Stimulated activated naive CD8-positive, alpha-beta T cell treated with anti-CD3 and anti-CD28 coated beads, Interleukin-15, Interleukin-2, amounts not matched to agents 100 ng/mL and 50 ng/mL, for 24 hours (primary cell): ENCODE data around the gene PLEKHA1.

Experiments
- H3K27ac Mint-ChIP-seq: one replicate; pipeline ENCODE4 v1.8.0; 2021; ENCODE audit warnings: mild to moderate bottlenecking, mixed read lengths
- H3K27me3 Mint-ChIP-seq: one replicate; pipeline ENCODE4 v1.8.0; 2021; ENCODE audit warnings: mixed read lengths
- H3K36me3 Mint-ChIP-seq: one replicate; pipeline ENCODE4 v1.8.0; 2021; ENCODE audit warnings: low read depth, mixed read lengths
- H3K4me1 Mint-ChIP-seq: one replicate; pipeline ENCODE4 v1.8.0; 2021; ENCODE audit warnings: low read depth, mixed read lengths
- H3K4me3 Mint-ChIP-seq: one replicate; pipeline ENCODE4 v1.8.0; 2021; ENCODE audit warnings: mild to moderate bottlenecking, mixed read lengths
- H3K9me3 Mint-ChIP-seq: one replicate; pipeline ENCODE4 v1.8.0; 2021; ENCODE audit warnings: mixed read lengths

The PLEKHA1 gene

DNA sequence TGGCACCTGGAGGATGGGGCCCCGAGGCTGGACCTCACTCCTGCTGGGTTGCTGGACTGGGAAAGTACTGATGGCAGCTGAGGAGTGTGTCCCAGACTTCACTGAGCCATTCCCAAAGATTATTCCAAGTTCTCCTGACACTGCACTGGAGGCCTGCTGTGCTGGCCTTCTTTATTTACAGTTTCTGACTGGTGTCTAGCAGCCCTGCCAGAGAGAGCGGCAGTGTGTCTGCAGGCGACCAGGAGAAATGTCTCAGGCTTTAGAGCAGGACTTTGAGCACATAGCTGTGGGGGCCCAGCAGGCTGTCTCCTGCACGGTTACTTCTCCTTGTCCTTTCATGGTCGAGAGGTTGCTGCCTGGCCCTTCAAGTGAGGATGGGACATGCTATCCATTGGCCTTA lies 102.9 kb downstream of the PLEKHA1 start:
- peaks cover 3% of the 10 kb centered on the region for H3K36me3 Mint-ChIP-seq
- no peak overlapping the region for H3K27ac Mint-ChIP-seq
- H3K27me3 Mint-ChIP-seq: peaks cover 8% of the 10 kb centered on the region
- H3K4me1 Mint-ChIP-seq: peaks cover 14% of the 10 kb centered on the region
- no peak overlapping the region for H3K4me3 Mint-ChIP-seq
- H3K9me3 Mint-ChIP-seq: peaks cover 9% of the 10 kb centered on the region

DNA sequence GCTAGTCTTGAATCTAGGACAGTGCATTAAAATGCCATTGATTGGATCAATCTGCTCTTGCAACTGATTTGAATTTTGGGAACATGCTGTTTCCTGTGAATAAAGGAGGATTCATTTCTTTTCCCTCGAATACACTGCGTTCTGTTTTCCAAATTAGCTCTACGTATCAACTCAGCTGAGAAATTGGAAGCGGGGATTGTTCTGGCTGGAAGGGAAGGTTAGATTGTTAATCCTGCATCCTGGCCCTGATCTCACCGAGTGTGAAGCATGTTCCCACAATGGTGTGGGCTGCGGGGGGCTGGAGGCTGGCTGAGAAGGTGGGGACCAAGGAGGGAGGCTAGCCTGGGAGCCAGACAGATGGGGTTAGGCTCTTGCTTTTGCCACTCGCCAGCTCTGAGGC lies 104.5 kb downstream of the PLEKHA1 start:
- peaks cover 4% of the 10 kb centered on the region for H3K27me3 Mint-ChIP-seq

DNA sequence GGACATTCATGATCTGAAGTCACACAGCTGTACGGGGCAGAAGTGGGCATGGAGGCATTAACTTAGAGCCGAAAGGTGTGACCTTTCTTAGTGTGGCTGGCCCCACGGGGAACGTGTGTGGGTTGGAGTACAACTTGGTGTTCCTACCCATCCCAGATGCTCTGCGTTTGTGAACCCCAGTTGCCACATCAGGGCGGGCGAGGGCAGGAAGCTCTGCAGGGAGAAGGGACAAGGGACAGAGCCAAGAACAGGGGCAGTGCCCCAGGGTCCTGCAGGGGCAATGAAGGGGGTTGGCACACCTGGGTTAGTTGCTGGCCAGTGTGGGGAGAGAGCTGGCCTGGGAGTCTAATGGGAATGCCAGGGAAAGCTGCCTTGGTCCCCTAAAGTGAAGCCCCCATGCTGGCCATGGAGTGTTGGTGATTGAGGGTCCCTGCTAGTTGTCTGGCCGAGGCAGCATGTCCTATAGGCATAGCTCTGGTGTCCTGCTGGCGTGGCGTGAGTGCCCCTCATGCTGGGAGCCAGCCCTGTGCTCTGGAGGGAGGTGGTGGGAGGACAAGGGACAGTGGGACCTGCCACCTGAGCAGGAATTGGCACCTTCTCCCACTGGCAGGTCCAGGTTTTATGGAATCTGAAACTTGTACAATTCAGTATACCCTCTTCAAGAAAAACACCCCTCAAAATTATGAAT lies 105.8 kb downstream of the PLEKHA1 start:
- peaks cover 3% of the 10 kb centered on the region for H3K36me3 Mint-ChIP-seq
- H3K27me3 Mint-ChIP-seq: peaks cover 4% of the 10 kb centered on the region
- H3K4me1 Mint-ChIP-seq: no peaks in the 10 kb centered on the region
- H3K27ac Mint-ChIP-seq: no peak overlapping the region
- no peak overlapping the region for H3K4me3 Mint-ChIP-seq
- peaks cover 9% of the 10 kb centered on the region for H3K9me3 Mint-ChIP-seq

More for the DNA sequence above, 104.5 kb downstream of the PLEKHA1 start:
- Mint-ChIP-seq H3K27ac (no peak overlapping the region), H3K4me3 (no peak overlapping the region), H3K9me3 (peaks cover 9% of the 10 kb centered on the region), H3K4me1 (peaks cover 8% of the 10 kb centered on the region), H3K36me3 (peaks cover 3% of the 10 kb centered on the region)

DNA sequence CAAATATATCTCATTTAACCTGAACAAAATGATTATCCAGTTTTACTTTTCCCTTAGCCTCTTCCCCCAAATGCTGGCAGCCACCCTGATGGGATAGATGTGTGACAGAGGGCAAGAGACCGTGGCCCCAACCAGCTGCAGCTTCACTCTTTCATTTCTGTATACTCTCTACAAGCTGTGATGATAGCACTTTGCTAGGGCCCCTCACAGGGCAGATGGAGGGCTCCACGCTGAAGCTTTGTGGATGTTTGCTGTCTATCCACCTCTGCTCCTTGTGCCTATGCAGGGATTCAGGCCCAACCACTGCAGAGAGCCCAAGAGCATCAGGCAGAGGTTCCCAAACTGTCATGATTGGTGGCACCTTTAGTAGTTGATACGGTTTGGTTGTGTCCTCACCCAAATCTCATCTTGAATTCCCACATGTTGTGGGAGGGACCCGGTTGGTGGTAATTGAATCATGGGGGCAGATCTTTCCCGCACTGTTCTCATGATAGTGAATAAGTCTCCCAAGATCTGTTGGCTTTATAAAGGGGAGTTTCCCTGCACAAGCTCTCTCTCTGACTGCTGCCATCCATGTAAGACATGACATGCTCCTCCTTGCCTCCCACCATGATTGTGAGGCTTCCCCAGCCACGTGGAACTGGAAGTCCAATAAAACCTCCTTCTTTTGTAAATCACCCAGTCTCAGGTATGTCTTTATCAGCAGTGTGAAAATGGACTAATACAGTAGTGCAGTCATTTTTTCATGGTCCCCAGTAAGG lies 107.0 kb downstream of the PLEKHA1 start:
- no peak overlapping the region for H3K4me3 Mint-ChIP-seq
- H3K27ac Mint-ChIP-seq: no peak overlapping the region
- peaks cover 3% of the 10 kb centered on the region for H3K36me3 Mint-ChIP-seq
- no peaks in the 10 kb centered on the region for H3K4me1 Mint-ChIP-seq
- peaks cover 9% of the 10 kb centered on the region for H3K9me3 Mint-ChIP-seq
- H3K27me3 Mint-ChIP-seq: peaks cover 4% of the 10 kb centered on the region
